Keratinocyte (primary cell): Measurements from ENCODE around the gene VIPR2.

Experiments
- EZH2 ChIP-seq: IDR thresholded peaks from one replicate; pipeline ENCODE4 v1.6.1; 2012; ENCODE audit warnings: inconsistent platforms, mild to moderate bottlenecking, low read length, moderate library complexity
- TF ChIP-seq, protein P1 (sequence below), 3 experiments: IDR thresholded peaks in 1 of 3; conservative IDR thresholded peaks in 1 of 3; optimal IDR thresholded peaks in 1 of 3; 2 replicates in 2 of 3; 3 replicates in 1 of 3; pipeline versions ENCODE3 to v1.5.1; 2011; ENCODE audit warnings: low read length in 3 of 3, mild to moderate bottlenecking in 3 of 3, moderate library complexity in 2 of 3, control low read depth in 1 of 3, inconsistent platforms in 1 of 3; ENCODE audit not compliant: insufficient read depth in 2 of 3; ENCODE audit errors: extremely low read depth in 1 of 3

DNA sequence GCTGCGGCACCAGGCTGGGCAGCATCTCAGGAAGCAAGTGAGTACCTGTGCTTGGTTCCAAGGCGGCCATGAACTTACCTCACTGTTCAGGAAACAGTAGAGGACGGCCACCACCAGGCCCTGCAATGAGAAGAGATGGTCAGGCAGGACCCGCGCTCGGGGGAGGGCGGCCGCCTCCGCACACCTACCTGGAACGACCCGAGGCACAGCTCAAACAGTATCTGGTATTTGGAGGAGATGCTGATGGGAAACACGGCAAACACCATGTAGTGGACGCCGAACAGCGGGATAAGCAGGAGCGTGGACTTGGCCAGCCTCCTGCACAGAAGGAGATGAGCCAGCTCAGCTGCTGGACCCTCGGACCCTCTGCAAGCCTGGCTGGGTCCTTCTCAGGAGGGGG, 112.9 kb downstream of the VIPR2 start:
- TF ChIP-seq, protein P1, sequence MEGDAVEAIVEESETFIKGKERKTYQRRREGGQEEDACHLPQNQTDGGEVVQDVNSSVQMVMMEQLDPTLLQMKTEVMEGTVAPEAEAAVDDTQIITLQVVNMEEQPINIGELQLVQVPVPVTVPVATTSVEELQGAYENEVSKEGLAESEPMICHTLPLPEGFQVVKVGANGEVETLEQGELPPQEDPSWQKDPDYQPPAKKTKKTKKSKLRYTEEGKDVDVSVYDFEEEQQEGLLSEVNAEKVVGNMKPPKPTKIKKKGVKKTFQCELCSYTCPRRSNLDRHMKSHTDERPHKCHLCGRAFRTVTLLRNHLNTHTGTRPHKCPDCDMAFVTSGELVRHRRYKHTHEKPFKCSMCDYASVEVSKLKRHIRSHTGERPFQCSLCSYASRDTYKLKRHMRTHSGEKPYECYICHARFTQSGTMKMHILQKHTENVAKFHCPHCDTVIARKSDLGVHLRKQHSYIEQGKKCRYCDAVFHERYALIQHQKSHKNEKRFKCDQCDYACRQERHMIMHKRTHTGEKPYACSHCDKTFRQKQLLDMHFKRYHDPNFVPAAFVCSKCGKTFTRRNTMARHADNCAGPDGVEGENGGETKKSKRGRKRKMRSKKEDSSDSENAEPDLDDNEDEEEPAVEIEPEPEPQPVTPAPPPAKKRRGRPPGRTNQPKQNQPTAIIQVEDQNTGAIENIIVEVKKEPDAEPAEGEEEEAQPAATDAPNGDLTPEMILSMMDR (optimal IDR thresholded peaks at IDR 0.05 in 1 of 3, IDR thresholded peaks at IDR 0.05 in 1 of 3, conservative IDR thresholded peaks at IDR 0.05 in 1 of 3; ENCODE audit: extremely low read depth in 1 of 3, insufficient read depth in 2 of 3, low read length in 3 of 3) = no peak
- no peak for TF ChIP-seq EZH2
